ENCODE measurements around the gene COL13A1. TPM values are rescaled to one million over a fixed set of nuclear protein-coding genes. Genes with fewer than 3 reads are reported as not detected.

Gene COL13A1
- total RNA-seq, 1 donor from 2014 or later: 0.43 TPM

GRCh38 chr10:69780077-69780476, 21.6 kb upstream of the COL13A1 start:
- H3K9me3 Mint-ChIP-seq (ENCODE audit: low read depth): no peaks in the 10 kb centered on the region
- H3K4me3 Mint-ChIP-seq (ENCODE audit: low read depth): no peak overlapping the region
- no peak overlapping the region for H3K27ac Mint-ChIP-seq
- no peaks in the 10 kb centered on the region for H3K4me1 Mint-ChIP-seq (ENCODE audit: low read depth)
- H3K36me3 Mint-ChIP-seq (ENCODE audit: insufficient read depth): no peaks in the 10 kb centered on the region
- no peak for TF ChIP-seq CTCF (IDR thresholded peaks at IDR 0.05; ENCODE audit: unreplicated experiment)
- DNase-seq (ENCODE audit: low spot score, unreplicated experiment): no peak
- peaks cover 32% of the 10 kb centered on the region for H3K27me3 Mint-ChIP-seq

GRCh38 chr10:69781576-69781975, 20.1 kb upstream of the COL13A1 start:
- Mint-ChIP-seq H3K27ac (no peak overlapping the region), H3K27me3 (peaks cover 31% of the 10 kb centered on the region), H3K36me3 (ENCODE audit: insufficient read depth) (no peaks in the 10 kb centered on the region), H3K4me1 (ENCODE audit: low read depth) (no peaks in the 10 kb centered on the region), H3K4me3 (ENCODE audit: low read depth) (no peak overlapping the region), H3K9me3 (ENCODE audit: low read depth) (no peaks in the 10 kb centered on the region)
- DNase-seq (ENCODE audit: low spot score, unreplicated experiment): no peak
- TF ChIP-seq CTCF (IDR thresholded peaks at IDR 0.05; ENCODE audit: unreplicated experiment): no peak

GRCh38 chr10:69783515-69783914, 18.2 kb upstream of the COL13A1 start:
- H3K4me1 Mint-ChIP-seq (ENCODE audit: low read depth): no peaks in the 10 kb centered on the region
- H3K27me3 Mint-ChIP-seq: peaks cover 26% of the 10 kb centered on the region
- DNase-seq (ENCODE audit: low spot score, unreplicated experiment): no peak
- TF ChIP-seq CTCF (IDR thresholded peaks at IDR 0.05; ENCODE audit: unreplicated experiment): no peak
- no peak overlapping the region for H3K4me3 Mint-ChIP-seq (ENCODE audit: low read depth)
- H3K27ac Mint-ChIP-seq: no peak overlapping the region
- H3K36me3 Mint-ChIP-seq (ENCODE audit: insufficient read depth): no peaks in the 10 kb centered on the region
- no peaks in the 10 kb centered on the region for H3K9me3 Mint-ChIP-seq (ENCODE audit: low read depth)

- no peak for DNase-seq (ENCODE audit: low spot score, unreplicated experiment)
Measured at GRCh38 chr10:69786791-69787190, 14.9 kb upstream of the COL13A1 start.

GRCh38 chr10:69787681-69788080, 14.0 kb upstream of the COL13A1 start:
- H3K27me3 Mint-ChIP-seq: peaks cover 19% of the 10 kb centered on the region
- H3K4me1 Mint-ChIP-seq (ENCODE audit: low read depth): no peaks in the 10 kb centered on the region
- H3K27ac Mint-ChIP-seq: no peak overlapping the region

More at GRCh38 chr10:69786791-69787190, 14.9 kb upstream of the COL13A1 start:
- Mint-ChIP-seq H3K4me1 (ENCODE audit: low read depth) (no peaks in the 10 kb centered on the region), H3K4me3 (ENCODE audit: low read depth) (no peak overlapping the region), H3K27ac (no peak overlapping the region), H3K36me3 (ENCODE audit: insufficient read depth) (no peaks in the 10 kb centered on the region), H3K27me3 (peaks cover 17% of the 10 kb centered on the region), H3K9me3 (ENCODE audit: low read depth) (no peaks in the 10 kb centered on the region)
- no peak for TF ChIP-seq CTCF (IDR thresholded peaks at IDR 0.05; ENCODE audit: unreplicated experiment)

More at GRCh38 chr10:69787681-69788080, 14.0 kb upstream of the COL13A1 start:
- no peak for DNase-seq (ENCODE audit: low spot score, unreplicated experiment)
- TF ChIP-seq CTCF (IDR thresholded peaks at IDR 0.05; ENCODE audit: unreplicated experiment): no peak
- Mint-ChIP-seq H3K4me3 (ENCODE audit: low read depth) (no peak overlapping the region), H3K36me3 (ENCODE audit: insufficient read depth) (no peaks in the 10 kb centered on the region), H3K9me3 (ENCODE audit: low read depth) (no peaks in the 10 kb centered on the region)

All from progenitor cell of endocrine pancreas (in vitro differentiated cells).